Adipose tissue (tissue), 3 donors: ENCODE results near the gene NGRN. TPM values are rescaled to one million over a fixed set of nuclear protein-coding genes. Genes with fewer than 3 reads are reported as not detected.

Experiments
- H3K27ac ChIP-seq: one replicate; pipeline ENCODE4 v1.5.1; 2013; ENCODE audit warnings: low read depth, low read length
- WGBS, 3 donors: extraction: QIAGEN DNeasy Blood & Tissue Kit; methylation state at CpG; one replicate each; pipeline ENCODE4 v1.1.7; 2013; 5-methylcytosine and 5-hydroxymethylcytosine counted together
- polyA plus RNA-seq, 3 donors: library from polyadenylated mRNA; stranded (reverse); fragments of 200-250 nt; gene quantifications; one replicate each; pipeline ENCODE4 v1.2.3, GENCODE V29; 2013
- donor health status: healthy with polysubstance abuse.
- donor health status: Bipolar disorder and iron deficiency.
- donor health status: healthy.

Gene NGRN, protein sequence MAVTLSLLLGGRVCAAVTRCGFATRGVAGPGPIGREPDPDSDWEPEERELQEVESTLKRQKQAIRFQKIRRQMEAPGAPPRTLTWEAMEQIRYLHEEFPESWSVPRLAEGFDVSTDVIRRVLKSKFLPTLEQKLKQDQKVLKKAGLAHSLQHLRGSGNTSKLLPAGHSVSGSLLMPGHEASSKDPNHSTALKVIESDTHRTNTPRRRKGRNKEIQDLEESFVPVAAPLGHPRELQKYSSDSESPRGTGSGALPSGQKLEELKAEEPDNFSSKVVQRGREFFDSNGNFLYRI
- polyA plus RNA-seq = 10 to 100 TPM; 25.0 to 91.9 (median 64.1) TPM

DNA sequence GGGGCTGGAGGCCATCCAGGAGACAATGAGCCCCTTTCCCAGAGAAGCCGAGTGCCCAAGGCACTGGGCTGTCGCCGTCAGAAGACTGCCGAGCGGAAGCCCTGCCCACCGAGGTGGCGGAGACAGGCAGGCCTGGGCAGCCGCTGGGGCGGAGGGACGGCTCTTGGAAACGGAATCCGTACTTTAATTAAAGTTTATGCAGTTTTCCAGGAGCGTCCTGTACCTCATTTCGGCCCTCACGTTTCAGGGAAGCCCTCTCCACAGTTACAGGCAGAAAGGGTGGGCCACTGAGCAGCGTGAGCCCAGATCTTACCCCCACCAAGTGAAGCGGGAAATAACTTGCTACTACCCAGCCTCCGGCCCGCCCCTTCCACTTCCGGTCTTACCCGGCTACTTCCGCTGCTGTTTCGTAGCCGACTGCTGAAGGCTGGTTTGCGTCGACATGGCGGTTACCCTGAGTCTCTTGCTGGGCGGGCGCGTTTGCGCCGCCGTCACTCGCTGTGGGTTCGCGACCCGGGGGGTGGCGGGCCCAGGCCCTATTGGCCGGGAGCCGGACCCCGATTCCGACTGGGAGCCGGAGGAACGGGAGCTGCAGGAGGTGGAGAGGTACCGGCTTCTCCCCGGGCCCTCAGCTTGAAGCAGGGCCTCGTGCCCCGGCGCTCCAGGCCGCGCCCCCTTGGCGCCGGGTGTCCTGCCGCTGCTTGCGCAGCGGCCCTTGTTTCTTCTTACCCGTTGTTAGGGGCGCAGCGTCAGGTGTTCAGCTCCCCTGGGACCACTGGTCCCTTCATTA is at the start of gene NGRN:
TSS of gene NGRN (plus strand) at position 402 of the 790 bp plus-strand sequence. CDS start at position 443, 41 bp downstream.
- H3K27ac ChIP-seq = peak within 1 kb of the TSS; percentile 82
- 0% methylated on average over 59 of the region's 59 CpGs for WGBS, 3 donors

DNA sequence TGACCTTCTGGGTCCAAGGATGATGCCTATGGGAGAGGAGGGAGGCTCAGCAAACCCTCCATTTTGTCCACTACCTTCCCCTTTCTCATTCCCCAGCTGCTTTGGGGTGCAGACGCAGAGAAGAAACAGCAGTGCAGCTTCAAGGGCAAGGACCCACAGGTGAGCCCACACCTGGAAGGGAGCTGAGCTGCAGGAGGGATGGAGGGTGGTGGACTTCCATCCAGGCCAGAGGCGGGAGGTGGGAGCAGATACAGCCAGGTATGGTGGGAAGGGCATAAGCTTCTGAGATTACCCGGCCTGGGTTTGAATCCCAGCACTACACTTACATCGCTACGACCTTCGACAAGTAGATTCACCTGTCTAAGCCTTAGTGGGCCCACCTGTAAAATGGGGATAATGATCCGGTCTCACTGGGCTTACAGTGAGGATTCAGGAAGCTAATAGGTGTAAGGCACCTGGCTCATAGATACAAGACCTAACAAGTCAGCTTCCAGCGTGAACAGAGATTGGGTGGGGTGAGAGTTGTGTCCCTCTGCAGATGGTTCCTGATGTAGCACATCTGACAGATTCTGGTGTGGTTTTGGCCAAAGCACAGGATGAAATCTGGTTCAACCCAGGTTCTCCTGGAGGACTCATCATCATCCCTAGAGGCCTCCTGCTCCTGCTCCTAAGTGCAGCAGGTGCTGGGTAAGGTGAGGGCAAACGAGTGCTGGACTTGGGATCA is 47.6 kb upstream of the NGRN start:
- no peak overlapping the region for H3K27ac ChIP-seq
- 74 to 93% (median 86%) methylated on average over 9 of the region's 9 CpGs for WGBS, 3 donors

DNA sequence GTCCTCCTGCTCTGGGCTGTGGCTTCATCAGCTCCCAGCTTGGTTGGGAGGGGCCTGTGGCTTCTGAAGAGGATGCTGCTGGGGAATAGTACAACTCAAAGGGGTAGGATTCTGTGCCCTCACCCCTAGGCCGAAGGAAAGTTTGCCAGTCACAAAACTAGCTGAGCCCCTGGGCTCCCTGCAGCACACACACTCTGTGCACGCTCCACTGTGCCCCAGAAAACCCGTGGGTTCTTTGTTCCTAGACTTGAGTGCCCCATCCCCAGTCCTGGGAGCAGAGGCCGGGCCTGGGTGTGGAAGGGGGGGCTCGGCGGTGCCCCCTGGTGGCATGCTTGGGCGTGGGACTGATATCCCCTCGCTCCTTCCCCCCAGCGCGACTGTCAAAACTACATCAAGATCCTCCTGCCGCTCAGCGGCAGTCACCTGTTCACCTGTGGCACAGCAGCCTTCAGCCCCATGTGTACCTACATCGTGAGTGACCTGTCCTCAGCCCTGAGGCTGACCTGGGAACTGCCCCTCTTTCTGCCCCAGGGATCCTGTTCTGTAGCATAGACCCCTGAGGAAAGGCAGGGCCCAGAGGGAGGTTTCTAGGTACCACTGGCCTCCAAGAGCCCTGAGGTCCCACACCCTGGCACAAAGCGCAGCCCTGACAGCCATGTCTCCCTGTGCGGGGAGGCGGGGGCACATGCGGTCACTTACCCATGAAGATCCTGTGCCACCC is 45.9 kb upstream of the NGRN start:
- WGBS, 3 donors = 54 to 72% (median 68%) methylated on average over 17 of the region's 17 CpGs
- H3K27ac ChIP-seq = no peak overlapping the region

DNA sequence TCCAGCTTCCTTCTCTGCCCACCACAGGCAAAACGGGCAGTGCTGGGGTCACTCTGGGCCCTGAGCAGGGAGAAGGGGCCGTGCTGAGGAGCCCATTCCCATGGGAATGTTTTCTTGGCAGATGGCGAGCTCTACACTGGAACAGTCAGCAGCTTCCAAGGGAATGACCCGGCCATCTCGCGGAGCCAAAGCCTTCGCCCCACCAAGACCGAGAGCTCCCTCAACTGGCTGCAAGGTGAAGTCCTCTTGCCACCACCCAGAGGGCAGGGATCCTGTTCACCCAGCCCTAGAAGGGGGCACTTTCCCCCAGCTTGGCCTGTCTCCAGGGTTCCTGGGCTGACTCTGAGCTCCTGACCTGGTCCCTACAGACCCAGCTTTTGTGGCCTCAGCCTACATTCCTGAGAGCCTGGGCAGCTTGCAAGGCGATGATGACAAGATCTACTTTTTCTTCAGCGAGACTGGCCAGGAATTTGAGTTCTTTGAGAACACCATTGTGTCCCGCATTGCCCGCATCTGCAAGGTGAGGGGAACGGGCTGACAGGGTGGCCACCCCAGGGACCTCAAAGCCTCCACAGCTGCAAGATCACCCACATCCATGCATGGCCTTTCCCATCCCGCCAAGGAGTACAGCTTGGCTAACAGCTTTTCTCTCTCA is 44.1 kb upstream of the NGRN start:
- WGBS, 3 donors = 29 to 52% (median 45%) methylated on average over 13 to 14 of the region's 14 CpGs
- no peak overlapping the region for H3K27ac ChIP-seq

DNA sequence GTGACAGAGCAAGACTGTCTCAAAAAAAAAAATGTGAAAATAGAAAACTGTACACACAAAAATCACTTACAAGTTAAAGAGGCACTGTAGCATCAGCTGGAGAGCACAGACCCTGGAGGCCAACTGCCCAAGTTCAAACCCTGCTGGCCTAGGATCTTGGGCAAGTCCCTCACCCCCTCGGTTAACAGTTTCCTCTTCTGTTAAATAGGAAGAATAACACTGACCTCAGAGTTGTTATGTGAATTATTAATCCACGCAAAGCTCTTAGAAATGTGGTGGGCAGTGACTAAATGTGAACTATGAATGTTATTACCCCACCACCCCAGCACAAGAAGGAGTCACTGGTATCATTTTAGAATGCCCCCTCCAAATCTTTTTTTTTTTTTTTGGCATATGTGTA is 42.9 kb upstream of the NGRN start:
- WGBS, 3 donors = 54 to 77% (median 60%) methylated on average over 2 of the region's 2 CpGs
- H3K27ac ChIP-seq = no peak overlapping the region

DNA sequence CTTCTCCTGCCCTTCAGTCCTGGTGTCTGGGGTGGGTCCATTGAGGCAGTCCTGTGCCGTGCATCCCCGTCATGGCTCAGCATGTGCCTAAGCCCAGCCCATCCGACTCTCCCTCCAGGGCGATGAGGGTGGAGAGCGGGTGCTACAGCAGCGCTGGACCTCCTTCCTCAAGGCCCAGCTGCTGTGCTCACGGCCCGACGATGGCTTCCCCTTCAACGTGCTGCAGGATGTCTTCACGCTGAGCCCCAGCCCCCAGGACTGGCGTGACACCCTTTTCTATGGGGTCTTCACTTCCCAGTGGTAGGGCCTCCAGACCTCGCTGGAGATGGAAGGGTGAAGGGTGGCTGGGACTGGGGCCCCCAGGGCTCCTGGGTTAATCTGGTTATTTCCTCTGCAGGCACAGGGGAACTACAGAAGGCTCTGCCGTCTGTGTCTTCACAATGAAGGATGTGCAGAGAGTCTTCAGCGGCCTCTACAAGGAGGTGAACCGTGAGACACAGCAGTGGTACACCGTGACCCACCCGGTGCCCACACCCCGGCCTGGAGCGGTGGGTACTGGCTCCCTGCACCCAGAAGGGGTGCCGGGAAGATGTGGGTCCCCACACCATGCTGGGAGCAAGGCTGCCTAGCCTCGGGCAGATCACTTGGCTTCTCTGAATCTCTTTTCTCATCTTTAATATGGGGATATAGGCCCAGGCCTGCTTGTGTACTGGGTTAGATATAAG is 41.9 kb upstream of the NGRN start:
- 88 to 93% (median 92%) methylated on average over 22 of the region's 22 CpGs for WGBS, 3 donors
- H3K27ac ChIP-seq = no peak overlapping the region

DNA sequence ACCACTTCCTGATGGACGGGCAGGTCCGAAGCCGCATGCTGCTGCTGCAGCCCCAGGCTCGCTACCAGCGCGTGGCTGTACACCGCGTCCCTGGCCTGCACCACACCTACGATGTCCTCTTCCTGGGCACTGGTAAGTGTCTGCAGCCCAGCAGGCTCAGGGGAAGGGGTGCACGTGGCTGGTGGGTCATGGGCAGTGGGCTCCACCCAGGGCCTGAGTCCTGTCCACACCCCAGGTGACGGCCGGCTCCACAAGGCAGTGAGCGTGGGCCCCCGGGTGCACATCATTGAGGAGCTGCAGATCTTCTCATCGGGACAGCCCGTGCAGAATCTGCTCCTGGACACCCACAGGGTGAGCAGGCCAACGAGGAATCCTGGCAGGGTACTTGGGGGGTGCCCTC is 40.4 kb upstream of the NGRN start:
- WGBS, 3 donors = 87 to 91% (median 89%) methylated on average over 17 of the region's 17 CpGs

DNA sequence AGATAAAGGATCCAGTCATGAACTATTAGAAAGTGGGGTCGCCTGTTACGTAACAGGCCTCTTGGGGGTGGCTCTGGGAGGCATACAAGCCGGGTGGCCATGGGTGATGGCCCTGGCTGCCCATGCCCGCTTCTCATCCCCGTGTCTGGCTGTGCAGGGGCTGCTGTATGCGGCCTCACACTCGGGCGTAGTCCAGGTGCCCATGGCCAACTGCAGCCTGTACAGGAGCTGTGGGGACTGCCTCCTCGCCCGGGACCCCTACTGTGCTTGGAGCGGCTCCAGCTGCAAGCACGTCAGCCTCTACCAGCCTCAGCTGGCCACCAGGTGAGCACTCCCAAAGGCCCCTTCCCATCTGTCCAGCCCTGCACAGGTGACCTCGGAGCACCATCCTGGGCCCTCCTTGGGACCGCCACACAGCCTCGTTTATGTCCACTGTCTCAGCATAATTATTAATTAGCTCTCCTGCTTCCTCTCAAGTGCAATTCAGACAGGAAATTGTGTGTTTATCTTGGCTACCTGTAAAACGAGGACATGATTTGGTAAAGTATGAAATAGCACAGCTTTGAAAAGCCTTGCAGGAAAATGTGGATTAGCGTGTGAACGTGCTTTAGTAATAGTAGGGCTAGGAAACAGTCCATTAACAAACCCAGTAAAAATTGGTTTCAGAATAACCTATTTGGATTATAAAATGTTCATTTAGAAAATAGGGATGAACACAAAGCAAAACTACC is 39.8 kb upstream of the NGRN start:
- 77 to 79% (median 79%) methylated on average over 18 of the region's 18 CpGs for WGBS, 3 donors
- H3K27ac ChIP-seq = no peak overlapping the region

More for the DNA sequence above, 40.4 kb upstream of the NGRN start:
- no peak overlapping the region for H3K27ac ChIP-seq

DNA sequence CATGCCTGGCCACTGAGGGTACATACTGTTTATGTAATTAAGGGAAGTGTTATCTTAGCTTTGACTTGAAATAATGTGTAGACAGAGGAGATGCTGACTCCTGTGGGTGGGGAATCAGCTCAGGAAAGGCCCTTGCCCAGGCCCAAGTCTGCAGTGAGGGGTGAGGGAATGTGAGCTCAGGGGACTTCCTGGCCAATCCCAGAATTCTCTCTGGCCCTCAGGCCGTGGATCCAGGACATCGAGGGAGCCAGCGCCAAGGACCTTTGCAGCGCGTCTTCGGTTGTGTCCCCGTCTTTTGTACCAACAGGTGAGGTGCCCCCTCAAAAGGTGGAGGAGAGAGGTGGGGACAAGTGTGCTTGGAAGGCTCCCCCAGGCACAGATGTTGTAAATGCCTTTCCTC is 38.1 kb upstream of the NGRN start:
- 92 to 94% (median 93%) methylated on average over 7 of the region's 7 CpGs for WGBS, 3 donors
- H3K27ac ChIP-seq = no peak overlapping the region

DNA sequence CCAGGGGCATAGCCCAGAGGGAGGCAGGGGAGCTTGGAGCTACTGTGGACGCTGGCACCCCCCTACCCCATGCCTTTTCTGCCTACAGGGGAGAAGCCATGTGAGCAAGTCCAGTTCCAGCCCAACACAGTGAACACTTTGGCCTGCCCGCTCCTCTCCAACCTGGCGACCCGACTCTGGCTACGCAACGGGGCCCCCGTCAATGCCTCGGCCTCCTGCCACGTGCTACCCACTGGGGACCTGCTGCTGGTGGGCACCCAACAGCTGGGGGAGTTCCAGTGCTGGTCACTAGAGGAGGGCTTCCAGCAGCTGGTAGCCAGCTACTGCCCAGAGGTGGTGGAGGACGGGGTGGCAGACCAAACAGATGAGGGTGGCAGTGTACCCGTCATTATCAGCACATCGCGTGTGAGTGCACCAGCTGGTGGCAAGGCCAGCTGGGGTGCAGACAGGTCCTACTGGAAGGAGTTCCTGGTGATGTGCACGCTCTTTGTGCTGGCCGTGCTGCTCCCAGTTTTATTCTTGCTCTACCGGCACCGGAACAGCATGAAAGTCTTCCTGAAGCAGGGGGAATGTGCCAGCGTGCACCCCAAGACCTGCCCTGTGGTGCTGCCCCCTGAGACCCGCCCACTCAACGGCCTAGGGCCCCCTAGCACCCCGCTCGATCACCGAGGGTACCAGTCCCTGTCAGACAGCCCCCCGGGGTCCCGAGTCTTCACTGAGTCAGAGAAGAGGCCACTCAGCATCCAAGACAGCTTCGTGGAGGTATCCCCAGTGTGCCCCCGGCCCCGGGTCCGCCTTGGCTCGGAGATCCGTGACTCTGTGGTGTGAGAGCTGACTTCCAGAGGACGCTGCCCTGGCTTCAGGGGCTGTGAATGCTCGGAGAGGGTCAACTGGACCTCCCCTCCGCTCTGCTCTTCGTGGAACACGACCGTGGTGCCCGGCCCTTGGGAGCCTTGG is 37.4 kb upstream of the NGRN start:
- whole genome bisulfite sequencing, 3 donors = 47 to 92% (median 88%) methylated on average over 36 to 38 of the region's 38 CpGs
- no peak overlapping the region for H3K27ac ChIP-seq

DNA sequence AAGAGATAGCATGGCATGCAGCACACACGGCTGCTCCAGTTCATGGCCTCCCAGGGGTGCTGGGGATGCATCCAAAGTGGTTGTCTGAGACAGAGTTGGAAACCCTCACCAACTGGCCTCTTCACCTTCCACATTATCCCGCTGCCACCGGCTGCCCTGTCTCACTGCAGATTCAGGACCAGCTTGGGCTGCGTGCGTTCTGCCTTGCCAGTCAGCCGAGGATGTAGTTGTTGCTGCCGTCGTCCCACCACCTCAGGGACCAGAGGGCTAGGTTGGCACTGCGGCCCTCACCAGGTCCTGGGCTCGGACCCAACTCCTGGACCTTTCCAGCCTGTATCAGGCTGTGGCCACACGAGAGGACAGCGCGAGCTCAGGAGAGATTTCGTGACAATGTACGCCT is 36.5 kb upstream of the NGRN start:
- H3K27ac ChIP-seq = no peak overlapping the region
- 62 to 91% (median 86%) methylated on average over 15 of the region's 15 CpGs for WGBS, 3 donors

DNA sequence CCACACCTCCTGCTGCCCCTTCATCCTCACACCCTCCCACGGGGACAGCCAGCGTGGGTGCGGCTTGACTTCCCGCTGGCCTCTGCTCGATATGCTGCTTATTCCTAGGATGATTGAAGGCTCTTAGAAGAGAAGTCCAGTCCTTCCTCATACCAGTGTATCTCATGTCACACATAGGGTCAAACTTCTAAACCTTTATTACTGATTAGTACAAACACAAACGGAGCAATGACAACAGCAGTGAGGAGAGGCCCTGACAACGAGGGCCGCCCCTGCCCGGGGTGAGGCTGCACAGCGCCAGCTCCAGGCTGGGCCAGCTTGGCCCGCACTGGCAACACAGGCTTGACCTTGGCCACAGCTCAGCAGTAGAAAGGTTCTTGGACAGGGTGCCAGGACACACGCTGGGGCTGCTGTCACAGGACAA is 35.4 kb upstream of the NGRN start:
- 24 to 79% (median 65%) methylated on average over 12 of the region's 12 CpGs for WGBS, 3 donors
- no peak overlapping the region for H3K27ac ChIP-seq

DNA sequence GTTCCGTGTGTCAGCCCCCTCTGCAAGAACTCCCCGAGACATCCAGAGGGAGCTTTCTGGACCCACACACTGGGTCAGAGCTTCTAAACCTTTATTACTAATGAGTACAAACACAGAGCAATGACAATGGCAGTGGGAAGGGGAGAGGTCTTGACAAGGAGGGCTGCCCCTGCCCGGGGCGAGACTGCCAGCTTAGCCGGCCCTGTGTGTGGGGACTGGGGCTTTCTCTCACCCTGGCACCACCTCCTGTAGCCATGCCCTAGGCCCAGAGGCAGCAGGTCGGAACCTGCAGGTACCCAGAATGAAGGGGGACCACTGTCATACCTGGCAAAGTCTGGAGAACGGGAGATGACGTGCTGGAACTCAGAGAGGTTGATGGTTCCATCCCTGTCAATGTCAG is 34.9 kb upstream of the NGRN start:
- 38 to 95% (median 80%) methylated on average over 8 of the region's 8 CpGs for WGBS, 3 donors
- H3K27ac ChIP-seq = no peak overlapping the region

DNA sequence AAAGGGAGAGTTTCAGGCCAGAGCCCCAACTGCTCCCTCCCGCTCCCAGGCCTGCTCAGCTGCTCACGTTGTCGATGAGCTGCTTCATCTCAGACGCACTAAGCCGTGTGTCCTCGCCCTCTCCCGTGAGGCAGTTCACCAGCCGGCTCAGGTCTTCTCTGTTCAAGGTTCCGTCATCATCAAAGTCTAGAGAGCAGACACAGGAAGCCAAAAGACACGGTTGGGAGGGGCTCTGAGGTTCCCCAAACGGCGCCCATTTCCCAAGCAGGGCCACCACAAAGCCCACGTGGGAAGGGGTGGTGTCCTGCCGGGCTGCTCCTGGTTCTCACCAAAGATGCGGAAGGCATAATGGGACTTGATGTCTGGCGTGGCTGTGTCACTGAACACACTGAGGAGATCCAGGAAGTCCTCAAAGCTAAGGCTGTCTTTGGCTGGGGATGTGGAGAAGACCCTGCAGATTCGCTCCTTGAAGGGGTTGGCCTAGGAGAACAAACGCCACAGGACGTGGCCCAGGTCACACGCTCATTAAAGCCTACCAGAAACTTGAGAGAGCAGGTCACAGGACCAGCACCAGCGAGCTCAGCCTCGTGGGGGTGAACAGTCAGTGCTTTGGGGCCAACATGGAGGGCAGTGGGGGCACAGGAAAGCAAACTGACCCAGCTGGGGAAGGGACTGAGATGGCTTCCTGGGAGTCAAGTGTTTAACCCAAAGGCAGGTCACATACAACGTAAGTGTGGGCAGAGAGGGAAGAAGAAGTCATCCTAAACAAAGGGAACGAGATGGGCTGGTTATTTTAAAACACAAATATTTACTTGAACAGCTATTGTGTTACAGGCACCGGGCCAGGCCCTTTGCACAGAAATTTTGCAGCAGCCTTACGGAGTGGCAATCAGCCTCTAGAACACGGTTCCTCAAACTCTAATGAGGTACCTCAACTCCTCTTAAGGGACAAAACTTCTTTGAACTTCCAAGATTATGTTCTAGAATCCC is 34.1 kb upstream of the NGRN start:
- H3K27ac ChIP-seq = no peak overlapping the region
- WGBS, 3 donors = 39 to 60% (median 52%) methylated on average over 27 of the region's 27 CpGs

DNA sequence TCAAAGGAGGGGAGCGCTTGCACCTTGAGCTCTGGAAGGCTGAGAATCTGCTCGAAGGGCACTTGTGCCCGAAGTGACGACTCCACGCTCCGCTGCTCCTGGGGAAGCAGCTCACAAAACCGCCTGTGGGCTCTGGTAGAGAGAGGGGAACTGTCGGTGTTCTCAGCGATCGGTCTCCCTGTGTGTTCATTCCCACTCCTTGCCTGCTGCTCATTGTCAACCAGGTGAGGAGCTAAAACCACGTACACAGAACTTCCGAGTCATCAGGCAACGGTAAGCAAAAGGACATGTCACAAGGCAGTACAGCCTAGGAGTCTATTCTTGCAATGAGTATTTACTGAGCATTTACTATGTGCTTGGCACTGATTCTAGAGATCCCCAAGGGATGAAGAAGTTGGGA is 33.3 kb upstream of the NGRN start:
- H3K27ac ChIP-seq = no peak overlapping the region
- WGBS, 3 donors = 41 to 89% (median 89%) methylated on average over 13 of the region's 13 CpGs
